GM12878 (cell line): ENCODE results near the gene FLVCR2. TPM values are rescaled to one million over a fixed set of nuclear protein-coding genes. Genes with fewer than 3 reads are reported as not detected.

Source experiments
- ATAC-seq: fragments of 200-7000 bp; cut with Tn5 transposase; 3 replicates; pipeline ENCODE4 v1.9.1; 2020; ENCODE audit warnings: mild to moderate bottlenecking, moderate library complexity
- BruUV-seq: library from RNA; stranded (reverse); fragments of 400-500 nt; replicated peaks from 2 replicates; lab custom pipeline; 2021; lab: Mats Ljungman, UMichigan
- CTCF ChIA-PET: fragments of 300-600 bp; sonication (Branson Sonifier 250); formaldehyde crosslinking; extraction: SDS; loops from one replicate; lab custom pipeline; 2021; ENCODE audit warnings: inconsistent platforms; lab: Yijun Ruan, JAX
- POLR2A ChIA-PET: fragments of 350-600 bp; formaldehyde crosslinking; extraction: SDS; loops from one replicate; lab custom pipeline; 2021; ENCODE audit warnings: inconsistent platforms; lab: Charles Lee
- RAD21 ChIA-PET: fragments of 300-600 bp; sonication (Branson Sonifier 250); formaldehyde crosslinking; loops from one replicate; lab custom pipeline; 2023; ENCODE audit warnings: antibody characterized with exemption; ENCODE audit not compliant: unreplicated experiment; lab: Charles Lee
- SMC1A ChIA-PET: fragments of 300-600 bp; sonication (Branson Sonifier 250); formaldehyde crosslinking; loops from one replicate; lab custom pipeline; 2023; ENCODE audit not compliant: unreplicated experiment, uncharacterized antibody; lab: Charles Lee
- DNase-seq: peaks from one replicate; pipeline ENCODE4 v3.0.0-alpha.2; 2011; ENCODE audit warnings: low read depth, low spot score
- FAIRE-seq: peaks from 3 replicates; lab custom pipeline; 2011; peaks lifted over from hg19 to GRCh38; lab: Jason Lieb, UNC
- H2AFZ ChIP-seq: 2 replicates; pipeline ENCODE4 v1.6.0; 2011; ENCODE audit warnings: low read depth, low read length, control low read depth; ENCODE audit not compliant: control insufficient read depth
- H3K27ac ChIP-seq: 2 replicates; pipeline ENCODE4 v1.5.1; 2011; ENCODE audit warnings: control low read depth; ENCODE audit not compliant: control insufficient read depth, insufficient read depth
- H3K27me3 ChIP-seq, 2 experiments: replicated peaks in 1 of 2; 2 replicates each; pipeline versions ENCODE4 v1.6.0 to v1.6.1; 2011; ENCODE audit warnings: low read length in 1 of 2; ENCODE audit not compliant: control insufficient read depth in 2 of 2, insufficient read depth in 2 of 2
- H3K36me3 ChIP-seq, 2 experiments: 2 replicates each; pipeline ENCODE4 v1.5.1; 2011; ENCODE audit warnings: low read length in 1 of 2; ENCODE audit not compliant: control insufficient read depth in 2 of 2, insufficient read depth in 2 of 2
- H3K4me1 ChIP-seq: 2 replicates; pipeline ENCODE4 v1.6.1; 2011; ENCODE audit warnings: mild to moderate bottlenecking, low read length, moderate library complexity, mixed read lengths; ENCODE audit not compliant: control insufficient read depth, insufficient read depth
- H3K4me2 ChIP-seq: 2 replicates; pipeline ENCODE4 v1.6.0; 2011; ENCODE audit warnings: control low read depth; ENCODE audit not compliant: control insufficient read depth, insufficient read depth
- H3K4me3 ChIP-seq: fragments of 200-600 bp; sonication (generic); 2 replicates; pipeline ENCODE4 v1.5.1; 2016
- H3K79me2 ChIP-seq: 2 replicates; pipeline ENCODE4 v1.6.0; 2011; ENCODE audit warnings: low read length; ENCODE audit not compliant: control insufficient read depth, insufficient read depth
- H3K9ac ChIP-seq: 2 replicates; pipeline ENCODE4 v1.8.0; 2011; ENCODE audit warnings: low read length, control low read depth, mixed read lengths; ENCODE audit not compliant: control insufficient read depth, insufficient read depth
- H3K9me3 ChIP-seq: replicated peaks from 3 replicates; pipeline ENCODE4 v1.5.1; 2011; ENCODE audit warnings: mild to moderate bottlenecking, low read length; ENCODE audit not compliant: control insufficient read depth, insufficient read depth
- H4K20me1 ChIP-seq: 2 replicates; pipeline ENCODE4 v1.6.0; 2011; ENCODE audit not compliant: control insufficient read depth, insufficient read depth
- CBFB ChIP-seq: IDR thresholded peaks from 2 replicates; pipeline ENCODE4 v1.6.1; 2016; ENCODE audit warnings: antibody characterized with exemption, low read depth
- HDAC6 ChIP-seq: fragments of 200-600 bp; sonication (generic); IDR thresholded peaks from one replicate; pipeline ENCODE4 v1.8.0; 2017; ENCODE audit warnings: antibody characterized with exemption; ENCODE audit not compliant: unreplicated experiment
- IKZF1 ChIP-seq: fragments of 450-650 bp; conservative IDR thresholded peaks from 2 replicates; pipeline ENCODE4 v1.6.1; 2017; ENCODE audit warnings: antibody characterized with exemption, mild to moderate bottlenecking
- IKZF2 ChIP-seq, 2 experiments: fragments of 450-650 bp; IDR thresholded peaks; 2 replicates each; pipeline ENCODE4 v1.6.1; 2017; ENCODE audit warnings: mild to moderate bottlenecking in 2 of 2, moderate library complexity in 2 of 2
- MAX ChIP-seq: IDR thresholded peaks from 2 replicates; pipeline ENCODE4 v1.6.1; 2012; ENCODE audit warnings: low read depth, low read length, improper control_type of control experiment
- MXI1 ChIP-seq: fragments of 150-350 bp; IDR thresholded peaks from 2 replicates; pipeline ENCODE4 v1.6.1; 2011; ENCODE audit warnings: low read depth, mild to moderate bottlenecking, inconsistent platforms, low read length, improper control_type of control experiment
- NBN ChIP-seq: fragments of 450-650 bp; IDR thresholded peaks from 2 replicates; pipeline ENCODE4 v1.6.1; 2016
- NFIC ChIP-seq: IDR thresholded peaks from 2 replicates; pipeline ENCODE4 v1.6.1; 2012; ENCODE audit warnings: low read depth, mild to moderate bottlenecking, inconsistent platforms, low read length, moderate library complexity
- PML ChIP-seq: IDR thresholded peaks from 2 replicates; pipeline ENCODE4 v1.6.1; 2012; ENCODE audit warnings: low read length, inconsistent platforms
- RAD21 ChIP-seq: IDR thresholded peaks from 2 replicates; pipeline ENCODE4 v1.6.1; 2011; ENCODE audit warnings: mild to moderate bottlenecking, low read depth, low read length, moderate library complexity; ENCODE audit not compliant: insufficient read depth
- RAD51 ChIP-seq: fragments of 450-650 bp; IDR thresholded peaks from 2 replicates; pipeline ENCODE4 v1.6.1; 2016; ENCODE audit warnings: moderate library complexity, mild to moderate bottlenecking, inconsistent platforms
- RELA ChIP-seq: fragments of 450-650 bp; IDR thresholded peaks from 2 replicates; pipeline ENCODE4 v1.8.0; 2014; ENCODE audit warnings: borderline replicate concordance; ENCODE audit not compliant: partially characterized antibody
- RELB ChIP-seq: fragments of 450-650 bp; IDR thresholded peaks from 2 replicates; pipeline ENCODE4 v1.6.1; 2017; ENCODE audit warnings: low read depth, mild to moderate bottlenecking, moderate library complexity
- RUNX3 ChIP-seq: IDR thresholded peaks from 2 replicates; pipeline ENCODE4 v1.6.1; 2012; ENCODE audit warnings: low read length, inconsistent platforms
- SPI1 ChIP-seq: IDR thresholded peaks from 2 replicates; pipeline ENCODE4 v1.6.1; 2011; ENCODE audit warnings: low read depth, mild to moderate bottlenecking, low read length, moderate library complexity, borderline replicate concordance; ENCODE audit not compliant: insufficient read depth
- SREBF2 ChIP-seq: IDR thresholded peaks from 2 replicates; pipeline ENCODE4 v1.6.1; 2012; ENCODE audit warnings: mild to moderate bottlenecking, low read length
- SRF ChIP-seq, 2 experiments: IDR thresholded peaks; 2 replicates each; pipeline ENCODE4 v1.6.1; 2011; ENCODE audit warnings: low read depth in 2 of 2, low read length in 2 of 2, mild to moderate bottlenecking in 1 of 2, moderate library complexity in 1 of 2
- STAT3 ChIP-seq: IDR thresholded peaks from 2 replicates; pipeline ENCODE4 v1.6.1; 2011; ENCODE audit warnings: low read depth, low read length, improper control_type of control experiment
- SUZ12 ChIP-seq: fragments of 200-600 bp; sonication (generic); IDR thresholded peaks from one replicate; pipeline ENCODE4 v1.6.1; 2018; ENCODE audit warnings: antibody characterized with exemption, mild to moderate bottlenecking; ENCODE audit not compliant: unreplicated experiment
- TARDBP ChIP-seq: IDR thresholded peaks from 2 replicates; pipeline ENCODE4 v1.6.1; 2016; ENCODE audit warnings: borderline replicate concordance
- USF1 ChIP-seq: IDR thresholded peaks from 2 replicates; pipeline ENCODE4 v1.6.1; 2011; ENCODE audit warnings: borderline replicate concordance, low read depth, mild to moderate bottlenecking, moderate library complexity, mixed read lengths, low read length; ENCODE audit not compliant: insufficient read depth; ENCODE audit errors: extremely low read length
- ZNF217 ChIP-seq: fragments of 450-650 bp; IDR thresholded peaks from 2 replicates; pipeline ENCODE4 v1.6.1; 2017; ENCODE audit warnings: antibody characterized with exemption, mild to moderate bottlenecking
- ZSCAN29 ChIP-seq: fragments of 450-650 bp; IDR thresholded peaks from 2 replicates; pipeline ENCODE4 v1.6.1; 2017; ENCODE audit warnings: mild to moderate bottlenecking, moderate library complexity
- WGBS: methylation state at CpG from one replicate; pipeline ENCODE4 v1.1.6; 2016; ENCODE audit warnings: low lambda C conversion rate; ENCODE audit not compliant: insufficient replicate concordance, insufficient coverage; ENCODE audit errors: missing lambda C conversion rate; 5-methylcytosine and 5-hydroxymethylcytosine counted together
- in situ Hi-C: fragments of 300-500 bp; cut with MboI; formaldehyde crosslinking; loops from 9 replicates; pipeline ENCODE4 v1.14.3; 2018; ENCODE audit warnings: mixed read lengths
- intact Hi-C: fragments of 100-400 bp; cut with micrococcal nuclease; formaldehyde crosslinking; loops from one replicate; pipeline ENCODE4 v1.14.2; 2022; ENCODE audit not compliant: unreplicated experiment
- polyA plus RNA-seq, 11 experiments: library from polyadenylated mRNA; depleted of rRNA in 4 of 11; unstranded in 6 of 11; stranded (reverse) in 5 of 11; fragments of >200 nt; fragmentation: Nextera tagmentation in 4 of 11; fragmentation: Illumina TruSeq in 1 of 11; extraction: Ambion mirVana in 4 of 11; extraction: Trizol in 1 of 11; gene quantifications; 1 replicate in 1 of 11; 2 replicates in 10 of 11; pipeline versions ENCODE4 v1.2.1 to v1.2.3, GENCODE V29; 2011 to 2016; ENCODE audit warnings: inconsistent platforms in 2 of 11, missing spikeins in 2 of 11, low read depth in 1 of 11
- total RNA-seq, 4 experiments: library from RNA; depleted of rRNA in 3 of 4; stranded (reverse); fragments of >200 nt in 3 of 4; fragmentation: Illumina TruSeq in 1 of 4; extraction: Trizol in 1 of 4; gene quantifications; 2 replicates each; pipeline versions ENCODE4 v1.2.1 to v1.2.3, GENCODE V29; 2013 to 2021

FLVCR2 gene
- total and polyA plus RNA-seq, 10 of the 15 experiments (the other 5 are each of a cell fraction or from before 2014, with no cell fraction given), result 0.24 to 3.7 (median 1.6) TPM

- POLR2A ChIA-PET, result interaction anchor here (0.6 to 2.9 kb wide), 14 partner anchors 9 to 111 kb away, joined by 3 to 17 read pairs (median 5); partner anchors contain the start of genes ERG28 and TTLL5
- TF ChIP-seq RELA (peak; percentile 77), RAD51 (peak; percentile 85), RELB (peak; percentile 66; the same call in 1 of the 2 replicates), SREBF2 (no peak), SUZ12 (no peak), IKZF2 (IDR thresholded peaks at IDR 0.05) (peak; percentile 63 to 68; a peak in 3 of 4 replicates), USF1 (peak; percentile 54), RAD21 (peak; percentile 7; the same call in 1 of the 2 replicates), NFIC (peak; percentile 70; the same call in 1 of the 2 replicates), STAT3 (0 out of 2 replicates have a peak, but pooled peaks have one; percentile 49), TARDBP (no peak), SRF (IDR thresholded peaks at IDR 0.05; ENCODE audit: low read depth in 2 of 2, low read length in 2 of 2) (0 out of 4 replicates have a peak, but pooled peaks of 1 of the 2 experiments have one; percentile 3), MAX (peak; percentile 75), SPI1 (peak; percentile 80), HDAC6 (no peak), RUNX3 (peak; percentile 63; the same call in 1 of the 2 replicates), CBFB (0 out of 2 replicates have a peak, but pooled peaks have one; percentile 47), MXI1 (peak; percentile 50; the same call in 1 of the 2 replicates), PML (peak; percentile 66; the same call in 1 of the 2 replicates), ZNF217 (no peak), NBN (0 out of 2 replicates have a peak, but pooled peaks have one; percentile 16), IKZF1 (peak; percentile 50; the same call in 1 of the 2 replicates), ZSCAN29 (no peak)
These were observed 29.3 kb upstream of the FLVCR2 start for GRCh38 chr14:75549169-75549568.

More at GRCh38 chr14:75549169-75549568, 29.3 kb upstream of the FLVCR2 start:
- peak; percentile 87 for ATAC-seq
- Histone ChIP-seq H2AFZ (no peak overlapping the region), H3K9ac (peak overlapping the region; percentile 10; the same call in 1 of the 2 replicates), H3K9me3 (no peaks in the 10 kb centered on the region), H3K27me3 (no peaks in the 10 kb centered on the region), H3K79me2 (peaks cover 14% of the 10 kb centered on the region), H3K4me2 (peak overlapping the region; percentile 36), H3K36me3 (peaks cover 8 to 16% of the 10 kb centered on the region in 2 experiments; a peak in 3 of 4 replicates), H3K4me1 (peaks cover 23% of the 10 kb centered on the region), H3K4me3 (no peak overlapping the region; the same call in 1 of the 2 replicates), H3K27ac (peak overlapping the region; percentile 53), H4K20me1 (no peaks in the 10 kb centered on the region; the same call in 1 of the 2 replicates)
- RAD21 ChIA-PET, result interaction anchor here (0.7 to 3.2 kb wide), 11 partner anchors 9 to 57 kb away, joined by 3 to 38 read pairs (median 6); partner anchors contain the start of gene BATF
- CTCF ChIA-PET, result interaction anchor here (0.8 to 25.9 kb wide), 11 partner anchors 9 to 107 kb away, joined by 3 to 481 read pairs (median 5); partner anchors contain the start of gene BATF
- 2% methylated on average over 5 of the region's 5 CpGs for WGBS
- peak; percentile 79 for DNase-seq
- SMC1A ChIA-PET, result interaction anchor here (0.7 to 13.7 kb wide), 14 partner anchors 9 to 244 kb away, joined by 3 to 257 read pairs (median 6); partner anchors contain the start of gene BATF
- in situ Hi-C loops, result loop anchor here (25.0 kb wide), 1 partner anchor 1787 kb away; a partner anchor contains a TSS
- intact Hi-C loops, result loop anchor here (1.0 to 10.0 kb wide), 2 partner anchors 9 to 54 kb away; no protein-coding TSS in a partner anchor
- no TSS peak for BruUV-seq
- FAIRE-seq, result peak; percentile 89
